ENCODE data around the gene RTN4R.
"Not testable (repeated sequence)": the region's sequence is repeated elsewhere in the genome, so short reads cannot be mapped to it uniquely, and the experiment has no call there.

Gene RTN4R

DNA sequence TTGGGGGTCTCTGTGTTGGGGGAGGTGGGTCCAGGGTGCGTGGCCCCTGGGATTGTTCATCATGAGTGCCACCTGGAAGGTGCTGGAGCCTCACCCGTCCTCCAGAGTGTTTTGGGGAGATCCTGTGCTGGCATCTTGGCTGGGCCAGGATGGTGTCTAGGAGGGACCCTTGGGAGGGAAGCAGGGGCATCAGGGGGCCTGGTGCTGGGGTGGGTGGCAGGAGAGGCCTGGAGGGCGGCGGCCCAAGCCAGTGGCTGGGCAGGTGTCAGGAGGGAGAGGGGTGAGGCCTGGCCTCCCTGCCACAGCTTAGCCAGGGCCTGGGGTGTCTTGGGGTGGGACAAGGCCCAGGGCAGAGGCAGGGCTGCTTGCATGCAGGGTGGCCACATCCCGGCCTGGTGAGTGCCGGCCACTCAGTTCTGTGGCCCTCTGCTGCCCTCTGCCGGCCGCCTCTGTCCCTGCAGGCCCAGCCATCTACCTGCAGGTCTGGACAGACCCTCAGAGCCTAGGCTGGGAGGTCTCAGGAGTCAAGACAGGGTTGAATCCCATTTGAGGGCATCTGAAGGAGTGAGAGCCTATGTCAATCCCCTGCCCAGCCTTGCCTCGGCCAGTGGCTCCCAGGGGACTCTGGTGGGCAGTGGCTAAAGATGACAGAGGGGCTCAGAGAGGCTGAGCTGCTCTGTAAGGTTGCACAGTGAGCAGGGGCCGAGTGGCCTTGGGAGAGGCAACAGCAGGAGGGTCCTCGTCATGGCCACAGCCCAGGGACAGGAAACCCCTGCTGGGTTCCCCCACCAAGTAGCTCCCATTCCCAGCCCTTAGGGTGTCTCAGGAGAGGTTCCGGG is 17.6 kb upstream of the RTN4R start:
- not testable (repeated sequence) for DNase-seq

DNA sequence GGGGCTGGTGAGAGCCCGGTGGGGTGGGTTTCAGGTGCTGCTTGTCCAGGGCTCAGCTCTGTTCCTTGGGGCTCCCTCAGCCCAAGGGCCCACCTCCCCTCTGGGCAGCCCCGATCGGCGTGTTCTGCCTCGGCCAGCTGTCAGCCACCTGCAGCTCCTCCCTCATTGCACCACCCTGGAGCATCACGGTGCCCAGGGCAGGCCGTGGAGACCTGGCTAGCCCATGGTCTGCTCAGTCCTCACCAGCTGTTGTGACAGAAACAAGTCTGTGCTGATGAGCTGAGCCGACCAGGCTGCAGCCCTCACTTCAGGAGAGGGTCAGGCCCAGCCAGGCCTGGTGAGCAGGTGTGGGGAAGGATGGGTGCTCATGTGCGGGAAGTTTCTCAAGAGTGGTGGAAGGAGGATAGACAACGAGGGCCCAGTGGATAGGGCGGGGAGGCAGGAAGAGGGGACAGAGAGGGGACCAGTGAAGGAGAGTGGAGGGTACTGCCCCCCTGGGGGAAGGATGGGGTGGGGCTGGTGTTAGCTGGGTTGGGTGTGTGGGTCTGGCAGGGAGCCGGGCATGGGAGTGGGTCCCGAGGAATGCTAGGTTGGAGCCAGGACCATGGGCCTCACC is 16.5 kb upstream of the RTN4R start:
- no peak for DNase-seq

DNA sequence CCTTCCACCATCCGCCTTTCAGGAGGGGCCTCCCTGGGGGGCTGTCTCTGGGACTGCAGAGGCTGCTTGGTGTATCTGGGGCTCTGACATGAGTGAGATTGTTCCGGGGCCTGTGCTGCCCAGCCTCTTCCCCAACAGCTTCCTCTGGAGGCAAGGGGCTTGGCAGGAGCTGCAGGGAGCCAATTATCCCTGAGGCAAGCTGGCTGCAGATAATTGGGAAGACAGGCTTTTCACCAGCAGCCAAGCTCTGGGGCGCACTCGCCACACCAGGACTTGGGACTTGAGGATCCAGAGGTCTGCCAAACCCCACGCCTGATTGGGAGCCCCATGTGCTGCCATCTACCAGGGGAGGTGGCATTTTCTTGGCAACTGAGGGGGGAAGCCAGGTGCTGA is 15.6 kb upstream of the RTN4R start:
- DNase-seq, result no peak

DNA sequence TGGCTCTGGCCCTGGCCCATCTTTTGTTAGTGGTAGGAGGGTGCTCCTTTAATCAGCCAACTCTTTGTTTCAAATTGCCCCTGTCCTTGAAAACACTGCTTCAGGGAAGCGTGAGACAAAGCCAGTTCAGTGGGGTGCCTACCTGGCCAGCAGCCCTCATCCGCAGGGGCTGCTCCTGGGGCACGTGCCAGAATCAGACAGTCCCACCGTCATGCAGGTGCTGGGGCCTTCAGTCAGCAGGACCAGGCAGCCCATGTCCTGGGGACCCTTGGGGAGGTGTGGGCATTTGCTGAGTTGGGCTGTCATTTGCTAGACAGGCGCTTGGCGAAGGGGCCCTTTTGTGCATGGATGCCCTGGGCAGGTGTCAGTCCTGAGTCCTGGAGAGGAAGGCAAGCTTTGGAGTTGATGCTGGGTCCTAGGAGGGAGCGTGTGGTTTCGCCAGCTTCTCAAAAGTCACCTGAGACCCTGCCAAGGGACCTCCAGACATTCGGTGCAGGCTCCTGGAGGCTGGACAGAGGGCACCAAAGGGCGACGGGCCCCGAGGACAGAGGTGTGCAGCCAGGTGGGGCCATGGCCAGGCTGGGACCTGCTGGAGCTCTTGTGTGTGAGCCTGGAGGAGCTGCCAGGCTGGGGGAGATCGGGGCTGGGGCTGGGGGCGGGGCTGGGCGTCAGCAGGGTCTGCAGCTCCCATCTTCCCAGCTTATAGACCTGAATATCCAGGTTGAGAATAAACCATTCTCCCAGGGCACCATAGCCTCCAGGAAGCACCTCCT is 15.0 kb upstream of the RTN4R start:
- no peak for DNase-seq

DNA sequence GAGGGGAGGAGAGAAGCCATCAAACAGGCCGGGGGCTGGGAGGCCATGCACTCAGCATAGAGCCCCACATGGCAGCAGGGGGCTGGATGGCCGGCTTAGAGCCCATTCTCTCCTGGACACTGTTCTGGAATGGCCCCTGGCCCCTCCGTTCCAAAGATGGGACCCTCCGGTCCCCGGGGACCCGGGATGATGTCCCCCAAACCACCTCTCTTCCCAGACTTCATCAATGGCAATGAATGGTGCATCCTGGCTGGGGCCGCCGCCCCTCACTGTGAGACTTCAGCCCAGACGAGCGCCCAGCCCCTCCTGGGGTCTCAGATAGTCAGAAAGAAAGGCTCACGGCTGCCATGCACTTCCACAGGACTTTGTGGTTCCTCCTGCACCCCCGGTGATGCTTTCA is 13.8 kb upstream of the RTN4R start:
- no peak for DNase-seq

DNA sequence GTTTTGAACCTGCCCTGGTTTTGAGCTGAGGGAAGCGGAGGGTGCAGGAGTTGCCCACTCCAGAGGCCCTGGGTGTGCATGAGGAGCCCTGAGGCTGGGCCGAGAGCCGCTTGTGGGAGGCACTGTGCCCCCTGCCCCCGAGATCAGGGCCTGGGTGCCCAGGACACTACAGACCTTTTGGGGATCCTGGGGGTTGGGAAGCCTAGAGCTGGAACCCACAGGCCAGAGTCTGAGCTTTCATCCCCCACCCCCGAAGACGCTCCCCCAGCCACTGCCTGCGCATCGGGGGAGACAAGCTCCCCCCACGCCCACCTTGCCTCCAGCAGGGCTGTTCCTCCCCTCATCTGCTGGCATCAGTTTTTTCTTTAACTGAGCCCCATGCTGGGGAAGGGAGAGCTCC is 13.4 kb upstream of the RTN4R start:
- not testable (repeated sequence) for DNase-seq

DNA sequence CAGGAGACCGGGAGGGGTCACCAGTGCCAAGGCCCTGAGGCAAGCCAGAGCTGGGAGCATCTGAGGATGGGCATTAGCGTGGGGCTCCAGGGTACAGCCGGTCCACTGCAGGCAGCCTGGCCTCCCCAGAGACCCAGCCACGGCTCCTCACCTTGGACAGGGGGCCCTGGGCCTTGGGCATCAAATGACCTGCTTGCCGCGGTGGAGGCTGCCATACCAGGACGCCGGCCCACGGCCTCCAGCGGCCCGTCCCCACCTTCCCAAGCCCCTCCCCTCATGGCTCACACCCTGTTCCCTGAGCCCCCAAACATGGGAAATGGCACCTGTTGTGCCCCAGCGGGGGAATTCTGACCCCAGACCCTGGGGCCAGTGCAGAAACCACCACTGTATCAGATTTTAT is 12.7 kb upstream of the RTN4R start:
- no peak for DNase-seq

DNA sequence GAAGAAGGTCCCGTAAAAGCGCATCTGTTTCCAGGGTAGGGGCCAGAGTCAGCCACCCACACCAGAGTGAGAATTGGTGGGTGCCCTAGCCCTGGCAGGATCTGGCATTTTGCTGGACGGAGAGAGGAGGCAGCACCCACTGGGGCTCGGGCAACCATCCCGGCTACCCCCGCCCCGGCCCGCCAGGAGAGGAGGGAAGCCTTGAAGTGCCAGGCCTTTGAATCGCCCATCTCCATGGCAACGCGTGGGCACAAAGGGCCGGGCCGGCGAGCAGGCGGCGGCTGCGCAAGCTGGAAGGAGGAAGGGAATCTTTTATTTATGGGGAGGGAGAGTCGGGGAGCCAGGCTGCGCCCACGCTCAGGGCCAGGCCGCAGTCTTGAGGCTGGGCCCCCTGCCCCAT is 12.0 kb upstream of the RTN4R start:
- DNase-seq, result not testable (repeated sequence)

DNA sequence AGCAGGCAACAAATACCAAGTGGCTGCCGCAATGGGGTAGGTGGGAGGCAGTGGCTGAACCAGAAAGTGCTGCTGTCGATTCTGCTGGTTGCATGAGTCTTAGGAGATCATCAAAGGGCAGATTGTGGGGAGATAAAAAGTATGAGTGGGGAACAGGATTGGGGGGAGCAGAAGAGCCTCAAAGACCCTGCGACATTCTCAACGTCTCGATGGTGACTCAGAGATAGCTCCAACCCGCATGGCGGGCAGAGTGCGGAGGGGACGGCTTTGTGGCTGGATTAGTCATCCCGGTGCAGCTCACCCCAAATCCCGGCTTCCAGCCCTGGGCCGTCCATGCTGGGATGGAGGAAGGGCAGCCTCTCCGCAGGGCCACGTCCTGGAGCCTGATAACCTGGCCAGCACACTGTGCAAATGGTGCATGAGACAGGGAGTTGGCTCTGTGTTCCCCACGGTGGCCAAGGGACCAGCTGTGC is 11.6 kb upstream of the RTN4R start:
- no peak for DNase-seq

DNA sequence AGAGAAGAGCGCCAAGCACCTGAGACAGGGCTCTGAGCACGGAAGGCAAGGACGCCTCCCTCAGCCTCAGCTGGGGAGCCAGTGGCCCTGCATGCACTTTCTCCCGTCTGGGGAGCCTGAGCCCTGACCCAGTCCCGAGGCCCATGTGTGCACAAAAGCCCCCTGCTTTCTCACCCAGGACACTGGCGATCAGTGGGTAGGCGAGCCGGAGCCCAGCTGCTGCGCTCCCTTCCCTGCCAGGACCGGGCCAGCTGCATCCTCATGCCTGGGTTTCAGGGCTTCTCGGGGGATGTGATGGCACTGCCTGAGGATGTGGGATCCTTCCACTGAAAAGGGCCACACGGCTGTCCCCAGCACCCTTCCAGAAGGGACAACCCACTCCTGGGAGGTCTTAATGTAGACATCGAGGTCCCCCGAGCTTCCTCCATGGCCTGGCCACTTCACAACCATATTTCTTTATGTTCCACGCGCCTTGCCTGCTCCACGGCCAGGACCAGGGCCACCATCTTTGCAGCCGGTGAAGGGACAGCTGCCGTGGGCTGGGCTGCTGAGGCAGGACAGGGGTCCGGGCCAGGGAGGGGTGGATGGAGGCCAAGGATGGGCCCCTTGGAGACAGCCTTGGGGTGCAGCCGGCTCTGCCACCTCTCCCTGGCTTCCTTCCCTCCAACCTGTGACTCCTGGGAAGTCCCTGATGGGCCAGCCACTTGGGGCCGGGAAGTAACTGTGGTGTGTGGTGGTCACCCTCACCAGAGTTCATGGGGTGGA is 10.8 kb upstream of the RTN4R start:
- DNase-seq, result not testable (repeated sequence)

DNA sequence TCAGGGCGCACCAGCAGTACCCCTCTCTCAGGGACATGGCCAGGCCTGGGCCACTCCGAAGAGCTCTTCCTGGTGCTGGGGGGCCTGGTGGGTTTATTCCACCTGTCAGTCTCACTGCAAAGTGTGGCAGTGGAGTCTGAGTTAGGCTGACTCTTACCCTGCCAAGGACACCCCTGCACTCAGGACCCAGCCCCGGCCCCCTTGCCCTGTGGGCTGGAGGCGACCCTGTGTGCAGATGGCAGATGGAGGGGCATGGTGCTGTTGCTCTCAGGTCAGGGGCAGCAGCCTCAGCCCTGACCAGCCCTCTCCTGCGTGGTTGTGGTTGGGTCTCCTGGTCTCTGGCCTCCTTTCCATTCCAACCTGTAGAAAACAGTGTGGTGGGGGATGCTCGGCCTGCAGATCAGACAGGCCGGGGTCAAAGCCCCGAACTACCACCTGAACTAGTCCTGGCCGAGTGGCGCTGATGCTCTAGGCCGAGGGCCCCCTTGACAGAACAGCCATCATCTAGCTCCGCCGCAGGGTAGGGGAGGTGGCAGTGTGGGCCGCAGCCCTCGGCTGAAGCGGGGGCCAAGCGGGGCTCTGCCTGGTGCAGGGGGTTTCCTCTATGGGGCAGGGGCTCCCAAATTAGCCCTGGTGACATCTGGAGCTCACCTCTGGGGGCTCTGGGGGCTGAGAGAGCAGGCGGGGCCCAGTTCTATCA is 10.0 kb upstream of the RTN4R start:
- not testable (repeated sequence) for DNase-seq

DNA sequence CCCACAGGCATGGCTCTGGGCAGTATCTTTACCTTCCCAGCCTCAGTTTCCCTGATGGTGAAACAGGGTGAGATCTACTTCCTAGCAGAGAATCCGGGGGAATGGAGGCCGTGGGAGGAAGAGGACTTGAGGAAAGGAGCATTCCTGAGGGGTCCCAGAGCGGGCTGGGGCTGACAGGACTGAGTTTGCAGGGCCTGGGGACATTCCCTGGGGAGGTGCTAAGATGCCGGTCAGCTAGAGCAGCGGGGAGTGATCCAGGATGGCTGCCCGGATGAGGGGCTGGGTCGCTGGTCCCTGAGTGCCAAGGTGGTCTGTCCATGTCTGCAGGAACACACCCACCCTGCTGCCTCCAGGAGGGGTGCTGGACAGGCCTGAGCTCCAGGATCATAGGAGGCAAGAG is 8.3 kb upstream of the RTN4R start:
- no peak for DNase-seq

DNA sequence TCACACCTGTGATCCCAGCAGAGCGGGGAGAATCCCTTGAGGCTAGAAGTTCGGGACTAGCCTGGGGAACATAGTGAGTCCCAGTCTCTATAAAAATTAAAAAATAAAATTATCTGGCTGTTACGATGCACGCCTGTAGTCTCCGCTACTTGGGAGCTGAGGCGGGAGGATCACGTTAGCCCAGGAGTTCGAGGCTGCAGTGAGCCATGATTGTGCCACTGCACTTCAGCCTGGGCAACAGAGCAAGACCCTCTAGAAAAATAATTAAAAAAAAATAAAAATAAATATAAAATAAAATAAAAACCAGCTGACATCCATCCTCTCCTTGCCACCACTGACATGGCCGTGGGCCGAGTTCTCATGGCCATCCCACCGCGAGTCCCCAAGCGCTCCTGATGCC is 7.7 kb upstream of the RTN4R start:
- DNase-seq, result no peak

DNA sequence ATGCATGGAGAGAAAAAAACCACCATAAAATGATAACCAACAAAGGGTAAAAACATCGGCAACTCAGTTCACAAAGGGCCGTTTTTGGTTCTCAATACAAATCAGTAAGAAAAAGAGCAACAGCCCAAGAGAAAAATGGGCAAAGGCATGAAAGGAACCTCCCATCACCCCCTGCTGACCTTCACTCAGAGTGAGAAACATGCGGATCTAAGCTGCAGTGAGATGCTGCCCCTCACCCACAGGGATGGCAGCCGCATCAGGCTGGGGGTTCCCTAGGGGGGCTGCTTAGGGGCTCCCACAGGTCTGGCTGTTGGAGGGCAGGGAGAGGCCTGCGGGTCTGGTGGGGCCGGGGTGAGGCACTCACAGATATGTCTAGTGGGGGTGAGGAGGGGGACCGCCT is 7.2 kb upstream of the RTN4R start:
- DNase-seq, result not testable (repeated sequence)

DNA sequence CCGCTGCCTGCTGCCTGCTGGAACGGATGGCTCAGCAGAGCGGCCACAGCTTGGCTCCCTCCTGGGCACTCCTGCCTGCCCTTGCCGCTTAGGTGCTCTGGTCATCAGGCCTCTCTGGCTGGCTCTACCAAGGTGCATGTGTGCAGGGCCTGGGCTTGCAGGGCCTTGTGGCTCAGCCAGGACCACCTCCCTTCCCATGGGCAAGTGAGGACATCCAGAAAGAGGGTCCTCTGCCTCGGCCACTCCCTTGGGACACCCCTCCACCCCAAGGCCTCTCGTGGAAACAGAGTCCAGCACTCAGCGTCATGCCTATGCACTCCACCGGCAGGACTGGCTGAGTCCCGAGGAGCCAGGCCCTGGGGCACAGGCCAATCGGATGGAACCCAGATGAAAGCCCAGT is 6.3 kb upstream of the RTN4R start:
- not testable (repeated sequence) for DNase-seq

DNA sequence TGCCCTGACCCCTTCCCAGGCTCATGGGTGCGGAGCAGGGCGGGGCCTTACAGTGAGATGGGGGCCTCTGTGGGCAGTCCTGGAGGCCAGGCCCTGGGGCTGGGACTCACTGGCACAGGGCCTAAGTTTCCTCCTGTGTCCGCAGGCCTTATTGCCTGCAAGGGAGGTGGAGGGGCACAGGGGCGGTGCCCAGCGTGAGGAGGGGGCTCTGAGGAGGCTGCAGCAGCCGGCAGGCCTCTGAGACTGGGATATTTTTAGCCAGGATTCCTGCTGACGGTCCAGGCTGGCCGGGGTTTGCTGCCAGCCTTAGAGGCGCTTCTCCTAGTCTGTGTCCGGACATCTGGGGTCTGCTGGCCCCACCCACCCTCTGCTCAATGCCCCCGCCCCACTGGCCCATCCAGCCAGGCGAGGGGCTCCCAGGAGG is 5.7 kb upstream of the RTN4R start:
- no peak for DNase-seq

DNA sequence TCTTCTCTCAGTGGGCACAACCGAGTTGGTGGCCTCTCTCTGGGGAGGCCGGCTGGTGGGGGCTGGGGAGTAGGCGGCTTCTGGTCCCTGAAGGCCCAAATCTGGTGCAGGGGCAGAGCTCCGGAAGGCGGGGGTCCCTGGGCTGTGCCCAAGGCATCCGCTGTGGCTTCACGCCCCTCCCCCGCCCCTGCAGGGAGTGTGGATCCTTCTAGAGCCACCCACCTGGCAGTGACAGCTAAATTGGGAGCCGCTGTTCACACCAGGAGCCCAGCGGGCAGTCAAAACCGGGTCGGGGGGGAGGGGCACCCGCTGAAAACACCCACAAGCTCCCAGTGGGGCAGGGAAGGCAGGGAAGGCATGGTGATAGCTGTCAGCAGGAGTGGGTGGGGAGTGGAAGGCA is 4.6 kb upstream of the RTN4R start:
- DNase-seq, result no peak

DNA sequence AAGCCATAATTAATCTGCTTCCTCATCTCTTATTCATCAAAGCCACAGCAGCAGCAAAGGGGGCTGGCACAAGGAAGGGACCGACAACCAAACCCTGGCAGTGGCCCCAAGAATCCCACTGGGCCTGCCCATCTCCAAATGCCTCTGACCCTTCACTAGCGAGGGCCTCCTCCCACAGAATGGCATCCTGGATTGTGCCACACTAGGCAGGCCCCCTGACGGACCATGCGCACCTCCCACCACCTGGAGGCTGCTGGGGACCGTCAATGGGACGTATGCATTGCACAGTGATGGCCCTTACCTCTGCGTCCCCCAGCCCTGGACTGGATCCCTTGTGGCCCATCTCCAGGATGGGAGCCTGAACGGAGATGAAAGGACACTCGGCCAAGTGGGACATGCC is 4.1 kb upstream of the RTN4R start:
- DNase-seq, result no peak

DNA sequence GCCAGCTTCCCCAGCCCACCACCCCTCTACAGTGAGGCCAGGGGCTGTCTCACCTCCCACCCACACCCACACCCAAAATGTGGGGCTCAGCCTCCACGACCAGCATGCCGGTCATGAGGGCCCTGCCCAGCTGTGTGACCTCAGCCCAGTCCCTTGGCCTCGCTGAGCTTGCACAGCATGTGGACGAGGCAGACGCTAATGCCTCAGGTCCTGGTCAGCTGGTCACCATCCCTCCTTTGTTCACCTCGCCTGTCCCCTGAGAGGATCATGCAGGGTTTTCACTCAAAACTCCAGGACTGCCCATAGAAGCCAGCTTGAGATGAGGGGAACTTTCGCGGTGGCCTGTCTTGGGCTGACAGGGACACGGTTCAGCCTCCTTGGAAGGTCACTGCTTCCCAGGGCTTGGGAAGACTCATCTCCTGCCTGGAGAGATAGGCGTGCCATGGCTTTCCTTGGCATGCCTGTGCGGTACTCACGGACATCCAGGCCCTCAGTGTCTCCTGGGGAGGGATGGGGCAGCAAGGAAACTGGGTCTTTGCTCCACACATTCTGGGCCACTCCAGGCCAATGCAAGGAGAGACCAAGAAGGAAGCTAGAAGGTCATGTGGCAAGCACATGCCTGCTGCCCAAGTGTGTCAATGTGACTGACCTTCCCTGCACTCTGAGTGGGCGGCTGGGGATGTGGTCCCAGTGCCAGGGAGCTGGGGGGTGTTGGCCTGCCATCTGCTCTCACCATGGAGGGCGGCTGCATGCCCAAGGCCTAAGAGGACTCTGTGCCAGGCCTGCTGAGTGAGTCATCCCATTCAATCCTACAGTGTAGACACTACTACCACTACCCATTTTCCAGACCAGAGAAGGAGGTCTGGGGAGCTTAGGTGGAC is 3.2 kb upstream of the RTN4R start:
- DNase-seq, result no peak

DNA sequence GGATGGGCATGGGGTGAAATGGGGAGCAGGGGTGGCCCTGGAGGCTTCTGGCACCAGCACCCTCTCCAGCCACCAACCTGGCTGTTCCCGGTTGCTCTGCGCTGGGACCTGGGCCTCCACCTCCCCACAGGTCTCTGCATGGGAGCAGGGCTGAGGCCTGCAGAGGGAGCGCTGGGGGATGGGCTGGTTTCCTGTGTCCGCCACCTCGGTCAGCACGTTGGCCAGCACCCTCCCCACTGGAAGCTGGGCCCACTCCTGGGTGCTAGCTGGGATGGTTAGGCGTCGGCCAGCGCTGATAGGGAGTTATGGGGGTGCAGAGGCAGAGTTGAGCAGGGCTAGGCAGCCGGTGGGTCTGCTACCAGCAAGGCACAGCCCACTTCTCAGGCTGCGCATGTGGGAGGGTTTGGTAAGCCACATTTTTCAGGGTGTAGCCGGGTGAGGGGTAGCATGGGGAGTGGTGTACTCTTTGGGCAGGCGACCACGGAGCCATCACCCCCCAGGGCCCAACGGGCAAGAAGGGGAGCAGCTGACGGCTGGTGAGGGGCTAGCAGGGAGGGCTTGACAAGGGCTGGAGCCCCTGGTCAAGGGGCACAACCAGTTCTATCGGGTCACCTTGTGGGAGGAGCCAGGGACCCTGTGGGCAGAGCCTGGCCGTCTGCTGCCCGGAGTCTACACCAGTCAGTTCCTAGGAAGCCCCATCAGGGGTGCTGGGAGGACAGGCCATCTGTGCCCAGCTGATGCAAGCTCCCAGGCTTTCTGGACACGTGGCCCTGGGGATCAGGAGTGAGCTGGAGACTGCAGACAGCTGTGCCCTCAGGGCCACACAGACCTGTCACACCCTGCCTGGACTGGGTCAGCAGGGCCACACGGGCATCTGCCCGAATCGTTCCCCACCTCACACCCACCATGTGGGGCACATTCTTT is 2.3 kb upstream of the RTN4R start:
- not testable (repeated sequence) for DNase-seq
